NCI-H2107 (cell line): ENCODE data around the gene MLLT6.

Source experiments
- DNase-seq: peaks from one replicate; lab custom pipeline; 2025; lab: John Stamatoyannopoulos, UW

Gene MLLT6

GRCh38 chr17:38704606-38705522 is at the start of gene MLLT6:
Gene MLLT6 (plus strand): TSS chr17:38705273. CDS start chr17:38705633, 360 bp downstream.
- peak; percentile 60 for DNase-seq

GRCh38 chr17:38656959-38657823 is 47.9 kb upstream of the MLLT6 start:
- DNase-seq, result no peak

DNA sequence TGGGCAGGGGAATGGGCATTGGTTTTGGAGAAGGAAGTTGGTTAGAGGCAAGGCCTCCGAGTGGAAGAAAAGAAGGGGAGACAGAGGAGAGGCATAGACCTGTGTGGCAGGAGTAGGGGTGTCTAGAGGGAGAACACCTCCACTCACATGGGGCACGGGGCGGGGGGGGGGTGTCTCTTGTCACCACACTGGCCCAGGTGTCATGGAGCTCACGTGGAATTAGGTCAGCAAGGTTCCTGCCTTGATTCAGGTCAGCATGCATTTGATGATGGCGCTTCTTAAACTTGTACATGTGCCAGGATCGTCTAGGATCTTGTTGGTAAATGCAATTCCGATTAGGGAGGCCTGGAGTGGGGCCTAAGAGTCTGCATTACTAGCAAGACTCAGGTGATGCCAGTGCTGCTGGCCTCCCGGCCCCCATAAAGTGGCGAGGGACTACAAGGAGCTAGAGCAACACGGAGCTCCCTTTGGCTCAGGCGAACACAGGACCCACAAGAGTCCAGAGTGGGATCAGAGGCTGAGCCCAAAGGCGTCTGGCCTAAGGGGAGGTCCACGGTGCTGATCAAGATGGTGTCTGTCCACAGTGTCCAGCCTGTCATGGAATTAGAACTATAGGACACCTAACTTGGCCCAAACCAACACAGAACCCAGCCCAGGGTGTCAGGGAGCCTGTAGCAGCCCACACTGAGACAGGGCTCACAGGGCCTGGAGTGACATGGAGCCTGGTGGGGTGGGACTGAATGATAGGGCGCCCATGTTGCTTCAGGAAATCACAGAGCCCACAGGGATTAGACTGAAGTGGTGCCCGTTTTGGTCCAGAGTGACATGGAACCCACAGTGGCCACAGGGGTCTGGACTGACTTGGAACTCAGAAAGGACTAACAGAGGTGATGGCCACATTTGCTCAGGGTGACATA is 47.0 kb upstream of the MLLT6 start:
- no peak for DNase-seq

- no peak for DNase-seq
Measured at GRCh38 chr17:38658741-38659345, 46.2 kb upstream of the MLLT6 start.

DNA sequence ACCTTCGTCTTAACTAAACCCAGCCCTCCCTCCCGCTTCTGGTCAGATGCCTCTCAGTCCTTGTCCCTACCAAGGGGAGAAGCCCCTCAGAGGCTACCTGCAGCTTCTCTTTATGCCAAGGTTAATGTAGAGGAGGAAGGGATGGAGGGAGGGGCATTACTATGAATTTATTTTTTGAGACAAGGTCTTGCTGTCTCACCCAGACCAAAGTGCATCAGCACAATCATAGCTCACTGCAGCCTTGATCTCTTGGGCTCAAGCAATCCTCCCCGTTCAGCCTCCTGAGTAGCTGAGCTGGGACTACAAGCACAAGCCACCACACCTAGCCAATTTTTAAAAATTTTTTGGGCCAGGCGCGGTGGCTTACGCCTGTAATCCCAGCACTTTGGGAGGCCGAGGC is 45.7 kb upstream of the MLLT6 start:
- DNase-seq, result no peak

DNA sequence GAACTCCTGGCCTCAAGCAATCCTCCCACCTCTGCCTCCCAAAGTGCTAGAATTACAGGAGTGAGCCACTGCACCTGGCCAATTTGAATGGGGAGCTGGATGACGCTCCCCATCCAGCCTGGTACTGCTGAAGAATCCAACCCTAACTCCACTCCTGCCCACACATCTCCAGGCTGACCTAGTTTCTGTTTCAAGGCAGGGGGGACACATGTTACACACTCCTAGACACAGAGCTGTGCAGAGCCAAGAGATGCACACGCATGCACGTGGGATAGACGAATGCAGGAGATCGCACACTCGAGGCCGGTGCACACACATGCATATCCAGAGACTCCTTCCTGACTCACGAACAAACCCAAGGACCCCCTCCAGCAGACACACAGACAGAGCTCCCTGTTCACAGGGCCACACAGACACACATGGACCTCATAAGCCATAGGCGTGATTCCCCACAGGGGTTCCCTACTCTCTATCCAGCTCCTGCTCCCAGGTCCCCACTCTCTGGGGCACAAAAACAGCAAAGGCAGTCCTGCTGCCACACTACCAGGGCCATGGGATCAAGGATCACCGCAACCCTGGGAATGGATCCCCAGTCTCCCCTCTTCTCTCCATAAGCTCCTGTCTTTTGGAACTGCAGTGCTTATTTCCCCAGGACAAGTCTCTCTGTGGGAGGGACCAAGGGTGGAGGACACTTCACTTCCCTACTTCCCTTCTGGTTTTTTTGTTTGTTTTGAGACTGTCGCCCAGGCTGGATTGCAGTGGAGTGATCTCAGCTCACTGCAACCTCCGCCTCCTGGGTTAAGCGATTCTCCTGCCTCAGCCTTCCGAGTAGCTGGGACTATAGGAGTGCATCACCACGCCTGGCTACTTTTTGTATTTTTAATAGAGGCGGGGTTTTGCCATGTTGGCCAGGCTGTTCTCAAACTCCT is 44.7 kb upstream of the MLLT6 start:
- no peak for DNase-seq

DNA sequence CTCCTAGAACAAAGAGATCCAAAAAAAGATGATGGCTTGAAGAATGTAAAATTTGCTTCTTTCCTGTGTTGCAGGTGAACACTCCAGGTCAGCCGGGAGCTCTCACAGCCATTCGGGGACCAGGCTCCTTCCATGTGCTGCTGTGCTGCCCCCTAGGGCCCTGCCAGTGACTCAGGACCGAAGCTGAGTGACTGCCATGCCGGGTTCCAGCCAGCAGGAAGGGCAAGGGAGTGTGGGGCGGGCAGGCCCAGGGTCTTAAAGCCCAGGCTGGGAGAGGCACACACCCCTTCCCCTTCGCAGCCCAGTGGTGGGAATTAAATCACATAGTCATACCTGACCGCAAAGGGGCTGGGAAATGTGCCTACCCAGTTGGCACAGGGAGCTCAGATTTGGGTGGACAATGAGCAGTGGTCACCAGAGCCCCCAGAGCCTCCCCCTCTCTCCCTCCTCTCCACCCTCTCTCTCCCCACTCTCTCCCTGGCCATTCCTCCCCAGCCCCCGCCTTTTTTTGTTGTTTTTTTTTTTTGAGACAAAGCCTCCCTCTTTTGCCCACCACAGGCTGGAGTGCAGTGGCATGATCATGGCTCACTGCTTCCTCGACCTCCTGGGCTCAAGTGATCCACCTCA is 41.8 kb upstream of the MLLT6 start:
- peak; percentile 73 for DNase-seq

GRCh38 chr17:38663964-38664644 is 41.0 kb upstream of the MLLT6 start:
- no peak for DNase-seq

GRCh38 chr17:38667099-38667786 is 37.8 kb upstream of the MLLT6 start:
- DNase-seq, result peak; percentile 63

GRCh38 chr17:38667787-38668122 is 37.3 kb upstream of the MLLT6 start:
- no peak for DNase-seq

DNA sequence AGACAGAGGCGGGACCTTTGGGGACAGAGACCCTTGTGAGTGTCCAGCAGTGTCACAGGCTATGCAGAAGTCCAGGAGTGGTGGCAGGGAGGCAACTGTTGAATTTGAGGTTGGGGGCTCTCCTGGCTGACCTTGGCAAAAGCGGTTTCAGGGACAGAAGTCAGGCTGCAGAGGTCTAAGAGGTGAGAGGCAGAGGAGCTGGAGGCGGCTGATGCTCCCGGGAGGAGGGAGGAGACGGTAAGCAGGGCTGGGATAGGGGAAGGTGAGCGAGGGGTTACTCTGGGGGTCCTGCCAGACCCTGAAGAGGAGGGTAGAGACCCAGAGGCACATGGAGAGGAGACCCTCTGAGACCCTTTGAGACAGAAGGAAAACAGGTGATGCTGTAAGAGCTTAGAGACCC is 35.6 kb upstream of the MLLT6 start:
- DNase-seq, result no peak

DNA sequence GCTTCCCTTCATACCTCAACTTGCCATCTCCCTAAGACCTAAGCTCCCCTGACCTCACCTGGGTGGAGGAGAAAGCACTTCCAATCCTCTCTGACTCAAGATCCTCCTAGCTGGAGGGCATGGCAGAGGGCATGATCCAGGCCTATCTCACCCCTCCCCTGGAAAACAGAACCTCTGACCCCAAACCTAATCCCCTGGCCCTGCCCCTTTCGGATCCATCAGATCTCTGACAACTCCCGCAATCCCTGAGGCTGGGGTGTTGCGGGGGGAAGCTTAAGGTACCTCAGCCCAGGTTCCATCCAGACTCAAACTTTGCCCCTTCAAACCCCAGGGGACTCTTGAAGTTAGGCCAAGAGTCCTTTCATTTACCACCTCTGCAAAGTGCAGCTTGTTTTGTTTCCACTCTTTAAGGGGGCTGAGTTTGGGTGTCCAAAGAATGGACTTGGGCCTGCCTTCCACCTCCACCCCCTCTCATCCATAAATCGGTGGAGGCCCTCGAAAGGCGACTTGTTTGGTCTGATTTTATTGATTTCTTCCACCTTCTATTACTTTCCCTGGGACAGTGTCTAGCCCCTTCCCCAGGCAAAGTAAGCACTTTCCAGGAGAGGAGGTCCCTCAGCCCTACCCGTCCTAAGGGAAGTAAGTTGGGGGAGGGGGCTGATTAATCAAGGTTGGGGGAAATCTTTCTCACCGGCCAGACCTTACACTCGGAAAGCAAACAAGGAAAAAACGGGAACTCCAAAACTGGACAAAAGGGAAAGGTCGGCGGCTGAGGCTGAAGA is 32.9 kb upstream of the MLLT6 start:
- DNase-seq, result no peak

DNA sequence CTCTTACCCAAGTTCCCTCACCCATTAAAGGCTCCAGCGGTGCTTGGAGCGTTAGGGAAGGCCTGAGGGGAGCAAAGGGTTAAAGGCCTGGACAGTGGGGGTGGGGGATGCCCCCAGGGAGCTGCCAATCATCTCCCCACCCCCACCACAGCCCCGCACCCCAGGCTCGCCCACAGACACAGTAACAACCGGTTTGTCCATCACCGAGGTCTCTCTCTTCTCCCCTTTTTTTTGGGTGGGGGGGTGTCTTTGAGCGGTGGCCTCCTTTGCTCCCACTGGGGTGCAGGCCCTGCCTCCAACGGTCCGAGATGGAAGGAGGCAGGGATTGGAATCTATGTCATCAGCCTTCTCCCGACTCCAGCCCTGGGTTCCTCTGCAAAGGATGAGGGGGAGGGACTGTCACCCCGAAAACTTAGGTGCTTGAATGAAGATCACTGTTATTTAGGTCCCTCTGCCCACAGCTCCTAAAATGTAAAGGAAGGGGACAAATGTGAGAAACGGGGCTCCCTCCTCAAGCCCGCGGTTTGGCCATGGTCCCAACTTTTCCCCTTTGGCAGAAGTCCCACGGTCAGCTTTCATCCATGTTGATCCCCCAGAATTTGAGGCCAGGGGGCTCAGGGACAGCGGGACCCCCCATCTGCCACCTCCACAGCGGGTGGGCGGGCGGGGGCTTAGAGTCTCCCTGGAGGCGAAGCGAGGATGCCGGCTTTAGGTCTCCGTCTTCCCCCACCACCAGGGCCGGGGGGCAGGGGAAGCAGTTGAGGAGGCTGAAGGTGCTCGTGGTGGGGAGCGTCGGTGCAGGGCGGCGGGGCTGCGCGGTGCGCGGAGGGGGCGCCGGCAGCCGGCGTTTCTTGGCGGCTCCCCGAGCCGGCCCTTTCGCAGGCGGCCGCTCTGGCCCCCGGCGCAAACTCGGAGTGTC is 32.0 kb upstream of the MLLT6 start:
- DNase-seq, result no peak

DNA sequence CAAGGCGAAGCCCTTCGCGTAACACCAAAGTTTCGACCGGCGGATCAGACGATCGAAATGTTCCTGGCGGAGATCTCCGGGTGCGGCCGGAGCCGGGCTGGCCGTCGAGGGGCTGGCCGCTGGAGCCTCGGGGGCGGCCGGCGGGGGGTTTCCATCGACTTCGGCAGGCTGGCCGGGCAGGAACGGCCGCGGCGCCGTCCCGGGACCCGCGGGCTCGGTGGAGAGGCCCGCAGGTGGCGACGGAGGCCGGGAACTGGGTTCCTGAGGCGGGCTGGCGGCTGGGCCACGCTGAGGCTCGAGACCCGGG is 31.4 kb upstream of the MLLT6 start:
- no peak for DNase-seq

- no peak for DNase-seq
Measured at GRCh38 chr17:38674014-38674748, 30.9 kb upstream of the MLLT6 start.
